AG08395 (cell line): ENCODE data around the gene CDKN2D.

Experiments used
- DNase-seq: peaks from one replicate; pipeline ENCODE4 v3.0.0; 2012; ENCODE audit warnings: mixed read lengths, low spot score

The CDKN2D gene

DNA sequence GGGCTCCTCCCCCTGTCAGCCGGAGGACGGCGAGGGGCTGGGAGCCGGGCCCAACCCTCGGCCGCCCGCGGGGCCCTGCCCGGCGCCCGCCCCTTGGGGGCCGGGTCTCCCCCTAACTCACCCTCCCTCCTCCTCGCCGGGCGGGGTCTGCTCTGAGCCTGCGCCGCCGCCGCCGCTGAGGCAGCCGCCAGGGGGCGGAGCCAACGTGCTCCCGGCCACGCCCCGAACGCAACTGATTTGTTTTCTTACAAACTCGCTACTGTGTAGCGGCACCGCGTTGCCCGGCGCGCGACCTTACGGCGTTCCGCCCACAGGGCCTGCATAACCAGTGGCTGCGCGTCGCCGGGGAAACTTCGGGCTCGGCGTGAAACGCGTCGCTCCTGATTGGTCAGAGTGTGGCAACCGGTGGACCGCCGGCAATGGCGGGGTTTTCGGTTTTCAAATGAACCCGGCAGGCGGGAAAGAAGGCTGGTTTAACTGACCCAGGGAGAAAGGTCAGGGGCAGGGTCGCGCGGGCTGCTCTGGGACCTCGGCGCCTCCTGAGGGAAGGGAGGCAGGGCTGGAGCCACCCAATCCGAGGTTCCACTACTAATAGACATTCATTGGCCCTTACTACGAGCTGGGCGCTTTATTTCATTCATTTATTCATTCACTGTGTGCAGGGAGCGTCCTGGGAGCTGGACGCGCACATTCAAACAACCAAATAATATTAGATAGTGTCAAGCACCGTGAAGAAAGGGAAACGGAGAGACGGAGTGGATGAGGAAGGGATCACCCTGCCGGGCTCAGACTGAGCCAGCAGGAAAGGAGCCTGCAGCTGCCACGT lies at the start of gene CDKN2D:
Gene CDKN2D (minus strand): TSS at position 154 of the 826 bp plus-strand sequence. CDS start 326 bp downstream, outside the sequence.
- peak; percentile 96 for DNase-seq

GRCh38 chr19:10617409-10618121 lies 48.8 kb upstream of the CDKN2D start:
- DNase-seq = peak; percentile 78

- no peak for DNase-seq
These were observed 46.7 kb upstream of the CDKN2D start for GRCh38 chr19:10615429-10616023.

DNA sequence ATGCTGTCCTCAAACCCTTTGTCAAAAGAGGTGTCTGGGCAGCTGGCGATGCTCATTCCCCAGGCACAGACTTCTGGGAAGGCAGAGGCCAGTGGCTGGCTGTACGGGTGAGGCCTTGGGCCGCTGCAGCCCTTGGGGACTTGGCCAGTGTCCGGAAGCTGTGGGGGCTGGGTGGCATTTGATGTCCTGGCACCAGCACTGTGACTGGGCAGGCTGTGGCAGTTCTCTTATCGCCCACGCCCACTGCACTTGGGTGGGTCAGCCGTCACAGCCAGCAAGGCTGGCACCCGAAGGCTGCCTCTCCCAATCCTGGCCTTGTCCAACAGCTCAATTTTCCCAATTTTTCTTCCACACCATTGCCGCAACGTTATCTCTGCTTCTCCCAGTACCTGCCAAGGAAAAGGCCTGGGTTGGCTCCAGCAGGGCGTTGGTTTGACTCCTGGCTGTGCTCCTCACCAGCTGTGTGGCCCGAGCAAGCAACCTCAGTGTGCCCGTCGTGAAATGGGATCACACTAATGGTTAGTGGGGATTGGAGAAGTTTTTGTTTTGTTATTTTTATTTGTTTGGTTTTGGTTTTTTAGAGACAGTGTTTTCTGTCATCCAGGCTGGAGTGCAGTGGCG lies 43.8 kb upstream of the CDKN2D start:
- no peak for DNase-seq

DNA sequence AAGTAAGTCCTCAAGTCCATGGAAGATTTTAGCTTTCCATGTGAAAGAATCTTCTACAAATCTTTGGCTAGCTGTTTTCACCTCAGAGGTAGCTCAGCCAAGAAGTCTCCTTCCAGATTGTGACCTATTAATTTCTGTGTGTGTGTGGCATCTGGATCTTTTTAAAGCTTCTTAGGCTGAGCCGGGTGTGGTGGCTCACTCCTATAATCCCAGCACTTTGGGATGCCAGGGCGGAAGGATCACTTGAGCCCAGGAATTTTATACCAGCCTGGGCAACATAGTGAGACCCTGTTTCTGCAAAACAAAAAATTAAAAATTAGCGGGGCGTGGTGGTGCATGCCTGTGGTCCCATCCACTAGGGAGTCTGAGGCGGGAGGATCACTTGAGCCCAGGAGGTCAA lies 43.1 kb upstream of the CDKN2D start:
- peak; percentile 19 for DNase-seq

DNA sequence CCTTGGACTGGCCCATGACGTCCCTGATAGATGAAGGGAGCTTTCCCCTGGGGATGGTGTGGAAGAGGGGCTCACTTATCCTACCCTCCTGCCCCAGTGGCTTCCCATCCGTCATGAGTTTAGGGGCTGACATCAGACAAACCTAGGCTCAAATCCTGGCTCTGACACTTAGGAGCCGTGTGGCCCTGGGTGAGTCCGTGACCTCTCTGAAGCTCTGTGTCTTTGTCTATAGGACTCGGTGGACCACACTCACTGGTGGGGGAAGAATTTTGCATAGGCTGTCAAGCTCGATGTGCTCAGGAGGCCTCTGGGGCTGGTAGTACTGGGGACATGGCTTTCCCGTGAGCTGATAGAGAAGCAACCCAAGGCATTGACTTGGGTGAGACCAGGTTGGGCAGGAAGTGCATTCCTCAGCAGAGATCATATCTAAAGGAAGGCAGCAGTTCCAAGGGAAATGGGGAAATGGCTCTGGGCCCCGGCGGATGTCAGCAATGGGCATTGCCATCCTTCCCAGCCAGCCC lies 35.7 kb upstream of the CDKN2D start:
- no peak for DNase-seq

DNA sequence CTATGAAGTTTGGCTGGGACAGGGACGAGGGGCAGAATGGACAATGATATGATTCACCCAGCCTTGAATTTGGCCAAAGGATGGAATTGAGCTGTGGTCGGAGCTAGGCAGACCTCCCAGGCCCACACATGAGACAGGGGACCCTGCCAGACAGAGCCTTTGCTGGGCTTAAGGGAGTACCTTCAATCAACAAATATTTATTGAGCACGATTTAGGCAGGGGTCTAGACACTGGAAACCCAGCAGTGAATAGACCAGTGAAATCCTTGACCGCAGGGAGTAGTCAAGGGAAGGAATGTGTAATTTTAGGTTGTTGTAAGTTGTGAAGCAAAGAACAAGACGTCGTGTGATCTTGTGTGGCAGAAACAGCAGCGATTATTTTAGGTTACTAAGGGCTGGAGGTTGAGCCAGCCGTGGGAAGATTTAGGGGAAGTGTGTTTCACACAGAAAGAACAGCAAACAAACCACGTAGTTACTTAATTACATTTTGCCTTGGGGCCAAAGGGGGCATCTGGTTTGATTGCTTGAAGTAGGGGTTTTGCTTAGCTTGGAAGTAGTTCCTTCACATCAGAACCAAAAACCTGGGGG lies 35.2 kb upstream of the CDKN2D start:
- no peak for DNase-seq

DNA sequence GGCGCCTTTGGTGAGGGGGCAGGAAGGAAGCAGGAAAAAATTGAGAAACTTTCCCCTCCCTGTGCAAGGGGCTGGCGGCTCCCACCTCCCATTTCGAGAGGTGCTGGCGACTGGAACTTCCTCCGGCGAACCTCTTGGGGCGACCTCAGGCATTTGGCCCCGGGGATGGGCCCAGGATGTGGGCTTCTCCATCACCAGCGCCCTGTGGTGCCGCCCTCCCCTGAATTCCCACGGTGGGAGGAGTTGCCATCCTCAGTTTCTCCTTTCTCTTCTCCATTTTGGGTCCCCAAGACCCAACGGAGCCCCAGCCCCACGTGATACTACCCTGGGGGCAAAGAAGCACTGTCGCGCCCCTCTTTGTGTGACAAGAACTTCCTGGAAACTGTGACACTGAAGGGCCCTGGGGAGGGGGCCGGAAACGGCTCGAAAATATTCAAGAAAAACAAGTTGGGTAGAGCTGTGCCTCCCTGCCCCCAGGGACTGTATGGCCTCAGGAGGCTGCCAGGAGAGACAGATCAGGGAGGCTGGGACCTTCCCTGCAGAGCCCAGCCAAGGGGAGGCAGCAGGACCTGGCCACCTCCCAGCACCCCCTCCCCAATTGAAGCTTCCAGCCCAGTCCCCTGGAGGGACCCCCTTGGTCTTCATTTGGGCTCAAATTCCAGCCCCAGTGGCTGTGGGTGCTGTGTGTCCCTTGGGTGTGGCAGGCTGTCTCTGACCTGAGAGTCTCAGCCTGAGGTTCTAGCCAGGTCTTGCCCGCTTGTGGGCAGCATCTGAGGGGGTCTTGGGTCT lies 34.5 kb upstream of the CDKN2D start:
- no peak for DNase-seq

- peak; percentile 98 for DNase-seq
These were observed 33.7 kb upstream of the CDKN2D start for GRCh38 chr19:10602330-10603083.

- no peak for DNase-seq
These were observed 33.2 kb upstream of the CDKN2D start for GRCh38 chr19:10601999-10602329.

DNA sequence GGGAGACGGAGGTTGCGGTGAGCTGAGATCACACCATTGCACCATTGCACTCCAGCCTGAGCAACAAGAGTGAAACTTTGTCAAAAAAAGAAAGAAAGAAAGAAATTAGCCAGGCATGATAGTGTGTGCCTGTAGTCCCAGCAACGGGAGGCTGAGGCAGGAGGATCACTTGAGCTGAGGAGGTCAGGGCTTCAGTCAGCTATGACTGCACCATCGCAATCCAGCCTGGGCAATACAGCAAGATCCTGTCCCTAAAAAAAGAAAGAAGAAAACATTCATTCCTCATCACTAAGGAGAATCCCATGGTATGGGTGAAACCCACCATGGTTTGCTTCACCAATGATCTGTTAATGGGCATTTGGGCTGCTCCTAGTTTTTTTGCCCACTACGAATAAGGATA lies 31.4 kb upstream of the CDKN2D start:
- no peak for DNase-seq

GRCh38 chr19:10593820-10594637 lies 25.2 kb upstream of the CDKN2D start:
- peak; percentile 41 for DNase-seq

DNA sequence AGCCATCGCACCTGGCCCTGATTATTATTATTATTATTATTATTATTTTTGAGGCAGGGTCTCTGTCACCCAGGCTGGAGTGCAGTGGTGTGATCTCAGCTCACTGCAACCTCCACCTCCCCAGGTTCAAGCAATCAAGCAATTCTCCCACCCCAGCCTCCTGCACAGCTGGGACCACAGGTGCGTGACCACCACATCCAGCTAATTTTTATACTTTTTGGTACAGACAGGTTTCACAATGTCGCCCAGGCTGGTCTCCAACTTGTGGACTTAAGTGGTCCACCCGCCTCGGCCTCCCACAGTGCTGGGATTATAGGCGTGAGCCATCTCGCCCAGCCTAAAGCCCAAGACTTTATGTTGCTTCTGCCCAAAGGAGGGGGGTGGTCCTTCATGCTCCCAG lies 24.4 kb upstream of the CDKN2D start:
- DNase-seq = no peak

- DNase-seq = no peak
These were observed 19.0 kb upstream of the CDKN2D start for GRCh38 chr19:10587839-10588150.

DNA sequence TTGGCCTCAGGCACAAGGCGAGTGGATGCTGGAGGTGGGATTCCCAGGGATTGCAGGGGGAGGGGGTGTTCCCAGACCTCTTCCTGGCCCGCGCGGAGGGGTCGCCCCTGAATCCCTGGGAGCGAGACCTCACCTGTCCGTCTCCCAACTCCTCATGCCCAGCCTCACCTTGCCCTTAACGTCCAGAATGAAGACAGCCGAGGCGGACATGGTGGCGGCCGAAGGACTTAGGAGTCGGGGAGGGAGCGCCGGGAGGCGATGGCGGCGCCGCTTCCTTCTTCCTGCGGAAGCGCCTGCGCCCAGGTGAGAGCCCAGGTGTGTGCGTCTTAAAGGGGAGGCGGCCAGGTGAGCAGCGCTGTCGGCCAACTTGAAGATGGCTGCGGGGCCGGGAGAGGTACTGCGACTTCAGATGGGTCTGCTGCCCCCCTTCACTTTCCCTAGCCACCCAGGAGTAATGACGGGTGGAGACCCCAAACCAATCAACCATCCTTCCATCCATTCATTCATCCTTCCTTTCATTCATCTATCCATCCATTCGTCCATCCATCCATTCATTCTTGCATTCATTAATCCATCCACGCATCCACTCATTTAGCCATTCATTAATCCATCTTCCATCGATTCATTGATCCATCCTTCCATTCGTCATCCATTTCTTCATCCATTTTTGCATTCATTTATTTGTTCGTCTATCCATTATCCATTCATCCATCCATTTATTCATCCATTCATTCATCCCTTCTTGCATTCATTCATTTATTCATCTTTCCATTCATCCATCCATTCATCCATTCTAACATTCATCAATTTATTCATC lies 18.5 kb upstream of the CDKN2D start, which contains the start of gene AP1M2:
Gene AP1M2 (minus strand): TSS at position 291 of the 817 bp plus-strand sequence. CDS start 81 bp downstream, at position 210.
- no peak for DNase-seq

- no peak for DNase-seq
These were observed 17.6 kb upstream of the CDKN2D start for GRCh38 chr19:10586396-10586795.

- no peak for DNase-seq
These were observed 14.4 kb upstream of the CDKN2D start for GRCh38 chr19:10583036-10583776.

DNA sequence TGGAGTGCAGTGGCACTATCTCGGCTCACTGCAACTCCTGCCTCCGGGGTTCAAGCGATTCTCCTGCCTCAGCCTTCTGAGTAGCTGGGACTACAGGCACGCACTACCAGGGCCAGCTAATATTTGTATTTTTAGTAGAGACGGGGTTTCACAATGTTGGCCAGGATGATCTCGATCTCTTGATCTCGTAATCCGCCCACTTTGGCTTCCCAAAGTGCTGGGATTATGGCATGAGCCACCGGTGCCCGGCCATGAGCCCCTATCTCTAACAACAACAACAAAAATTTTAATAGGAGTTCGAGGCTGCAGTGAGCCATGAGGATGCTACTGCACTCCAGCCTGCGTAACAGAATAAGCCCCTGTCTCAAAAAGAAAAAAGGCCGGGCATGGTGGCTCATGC lies 13.3 kb upstream of the CDKN2D start:
- no peak for DNase-seq
